ENCODE results near the gene RRP1B. TPM values are rescaled to one million over a fixed set of nuclear protein-coding genes. Genes with fewer than 3 reads are reported as not detected.

RRP1B gene
- total RNA-seq, 1 experiment from 2014 or later = 26.3 TPM

DNA sequence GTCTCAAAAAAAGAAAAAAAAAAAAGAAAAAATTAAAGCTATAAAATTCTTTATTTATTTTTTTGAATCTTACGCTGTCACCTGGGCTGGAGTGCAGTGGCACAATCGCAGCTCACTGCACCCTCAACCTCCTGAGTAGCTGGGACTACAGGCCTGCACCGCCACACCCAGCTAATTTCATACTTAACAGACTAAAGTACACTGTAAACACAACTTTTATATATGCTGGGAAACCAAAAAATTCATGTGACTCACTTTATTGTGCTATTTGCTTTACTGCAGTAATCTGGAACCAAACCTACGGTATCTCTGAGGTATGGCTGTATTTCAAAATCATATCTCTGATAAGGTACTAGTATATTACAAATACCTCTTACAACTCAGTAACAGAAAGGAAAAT lies 40.4 kb upstream of the RRP1B start:
- BruUV-seq (replicated peaks) = no TSS peak
- DNase-seq = peak in 1 of 2 experiments; percentile 50
- H3F3A ChIP-seq (ENCODE audit: insufficient read depth, low read depth) = no peaks in the 10 kb centered on the region
- no peaks in the 10 kb centered on the region for H3K27me3 ChIP-seq (ENCODE audit: insufficient read depth, low read depth)
- CTCF ChIA-PET = interaction anchor here (0.6 kb wide), 1 partner anchor 22 kb away, joined by 8 read pairs; no protein-coding TSS in a partner anchor
- TF ChIP-seq, protein P1, sequence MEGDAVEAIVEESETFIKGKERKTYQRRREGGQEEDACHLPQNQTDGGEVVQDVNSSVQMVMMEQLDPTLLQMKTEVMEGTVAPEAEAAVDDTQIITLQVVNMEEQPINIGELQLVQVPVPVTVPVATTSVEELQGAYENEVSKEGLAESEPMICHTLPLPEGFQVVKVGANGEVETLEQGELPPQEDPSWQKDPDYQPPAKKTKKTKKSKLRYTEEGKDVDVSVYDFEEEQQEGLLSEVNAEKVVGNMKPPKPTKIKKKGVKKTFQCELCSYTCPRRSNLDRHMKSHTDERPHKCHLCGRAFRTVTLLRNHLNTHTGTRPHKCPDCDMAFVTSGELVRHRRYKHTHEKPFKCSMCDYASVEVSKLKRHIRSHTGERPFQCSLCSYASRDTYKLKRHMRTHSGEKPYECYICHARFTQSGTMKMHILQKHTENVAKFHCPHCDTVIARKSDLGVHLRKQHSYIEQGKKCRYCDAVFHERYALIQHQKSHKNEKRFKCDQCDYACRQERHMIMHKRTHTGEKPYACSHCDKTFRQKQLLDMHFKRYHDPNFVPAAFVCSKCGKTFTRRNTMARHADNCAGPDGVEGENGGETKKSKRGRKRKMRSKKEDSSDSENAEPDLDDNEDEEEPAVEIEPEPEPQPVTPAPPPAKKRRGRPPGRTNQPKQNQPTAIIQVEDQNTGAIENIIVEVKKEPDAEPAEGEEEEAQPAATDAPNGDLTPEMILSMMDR (conservative IDR thresholded peaks at IDR 0.05) = no peak
- no peak for TF ChIP-seq EZH2 (IDR thresholded peaks at IDR 0.05; ENCODE audit: low read depth)
- H3K4me1 ChIP-seq (replicated peaks; ENCODE audit: insufficient read depth) = no peaks in the 10 kb centered on the region
- intact Hi-C loops (cut with micrococcal nuclease; ENCODE audit: unreplicated experiment) = no loop called here
- H3K9me2 ChIP-seq (ENCODE audit: insufficient read depth) = no peaks in the 10 kb centered on the region
- H3K4me3 ChIP-seq = no peak overlapping the region
- POLR2A ChIA-PET (ENCODE audit: unreplicated experiment) = no interaction called here
- H3K4me2 ChIP-seq = no peak overlapping the region
- H3K79me2 ChIP-seq (ENCODE audit: low read depth) = no peaks in the 10 kb centered on the region
- H3K27ac ChIP-seq = no peak overlapping the region
- H3K36me3 ChIP-seq (ENCODE audit: low read depth) = 0 out of 2 replicates have a peak, but pooled peaks cover 9% of the 10 kb centered on the region
- no peak overlapping the region for H2AFZ ChIP-seq
- H4K20me1 ChIP-seq (ENCODE audit: insufficient read depth) = no peaks in the 10 kb centered on the region
- H3K9me3 ChIP-seq (ENCODE audit: insufficient read depth, low read depth) = no peaks in the 10 kb centered on the region; the same call in 1 of the 2 replicates

DNA sequence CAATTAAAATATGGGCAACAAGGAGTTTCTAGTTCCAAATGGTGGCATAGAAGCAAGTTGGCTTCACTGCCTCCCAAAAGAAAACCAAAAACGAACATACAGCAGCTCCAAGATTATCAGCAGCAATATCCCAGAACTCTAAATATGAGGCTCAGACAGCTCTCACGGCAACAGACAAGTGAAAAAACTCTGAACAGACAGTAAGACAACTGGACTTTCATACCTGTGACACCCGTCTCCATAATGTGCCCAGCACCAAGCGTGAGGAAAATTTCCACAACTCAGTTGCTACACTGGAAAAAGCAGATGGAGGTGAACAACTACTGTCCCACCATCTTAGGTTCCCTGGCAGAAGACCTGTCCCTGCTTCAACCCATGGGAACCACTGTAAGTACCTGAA lies 40.0 kb upstream of the RRP1B start:
- Histone ChIP-seq H3F3A (ENCODE audit: insufficient read depth, low read depth) (no peaks in the 10 kb centered on the region), H3K27ac (no peak overlapping the region), H3K9me3 (ENCODE audit: insufficient read depth, low read depth) (no peaks in the 10 kb centered on the region; the same call in 1 of the 2 replicates), H3K27me3 (ENCODE audit: insufficient read depth, low read depth) (no peaks in the 10 kb centered on the region), H3K79me2 (ENCODE audit: low read depth) (no peaks in the 10 kb centered on the region), H2AFZ (no peak overlapping the region), H3K4me3 (no peak overlapping the region), H3K36me3 (ENCODE audit: low read depth) (0 out of 2 replicates have a peak, but pooled peaks cover 9% of the 10 kb centered on the region), H3K4me2 (no peak overlapping the region), H3K9me2 (ENCODE audit: insufficient read depth) (no peaks in the 10 kb centered on the region), H4K20me1 (ENCODE audit: insufficient read depth) (no peaks in the 10 kb centered on the region), H3K4me1 (replicated peaks; ENCODE audit: insufficient read depth) (no peaks in the 10 kb centered on the region)
- ChIA-PET POLR2A (ENCODE audit: unreplicated experiment) (no interaction called here), CTCF (interaction anchor here (0.6 kb wide), 1 partner anchor 22 kb away, joined by 8 read pairs; no protein-coding TSS in a partner anchor)
- no peak for DNase-seq
- TF ChIP-seq, protein P1 (conservative IDR thresholded peaks at IDR 0.05) = no peak
- TF ChIP-seq EZH2 (IDR thresholded peaks at IDR 0.05; ENCODE audit: low read depth) = no peak
- no TSS peak for BruUV-seq (replicated peaks)
- intact Hi-C loops (cut with micrococcal nuclease; ENCODE audit: unreplicated experiment) = no loop called here

DNA sequence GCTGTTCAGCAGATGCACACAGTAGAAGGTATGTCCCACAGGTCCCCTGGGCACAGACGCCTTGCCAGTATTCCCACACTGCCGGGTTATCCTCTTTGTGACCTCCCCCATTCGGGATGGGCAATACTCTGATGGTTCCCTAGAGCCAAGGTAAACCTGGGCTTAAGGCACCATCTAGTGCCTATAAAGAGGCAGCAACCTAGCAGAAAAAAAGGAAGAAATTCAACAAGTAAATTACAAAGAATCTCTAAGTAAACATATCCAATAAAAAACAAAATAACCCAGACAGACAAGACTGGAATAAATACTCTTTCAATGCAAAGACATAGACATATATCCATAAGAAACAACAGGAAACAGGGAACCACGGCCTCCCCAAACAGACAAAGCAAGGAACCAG lies 39.5 kb upstream of the RRP1B start:
- no peak overlapping the region for H2AFZ ChIP-seq
- intact Hi-C loops (cut with micrococcal nuclease; ENCODE audit: unreplicated experiment) = no loop called here
- ChIA-PET POLR2A (ENCODE audit: unreplicated experiment) (no interaction called here), CTCF (no interaction called here)
- DNase-seq = no peak
- no peaks in the 10 kb centered on the region for H4K20me1 ChIP-seq (ENCODE audit: insufficient read depth)
- no peaks in the 10 kb centered on the region for H3K9me2 ChIP-seq (ENCODE audit: insufficient read depth)
- TF ChIP-seq, protein P1 (conservative IDR thresholded peaks at IDR 0.05) = peak; percentile 25; the same call in 1 of the 2 replicates
- TF ChIP-seq EZH2 (IDR thresholded peaks at IDR 0.05; ENCODE audit: low read depth) = no peak
- H3K36me3 ChIP-seq (ENCODE audit: low read depth) = 0 out of 2 replicates have a peak, but pooled peaks cover 9% of the 10 kb centered on the region
- no TSS peak for BruUV-seq (replicated peaks)
- H3K9me3 ChIP-seq (ENCODE audit: insufficient read depth, low read depth) = no peaks in the 10 kb centered on the region; the same call in 1 of the 2 replicates
- no peak overlapping the region for H3K4me3 ChIP-seq
- no peaks in the 10 kb centered on the region for H3K27me3 ChIP-seq (ENCODE audit: insufficient read depth, low read depth)
- no peaks in the 10 kb centered on the region for H3K79me2 ChIP-seq (ENCODE audit: low read depth)
- H3K4me1 ChIP-seq (replicated peaks; ENCODE audit: insufficient read depth) = no peaks in the 10 kb centered on the region
- H3K4me2 ChIP-seq = no peak overlapping the region
- H3K27ac ChIP-seq = no peak overlapping the region
- no peaks in the 10 kb centered on the region for H3F3A ChIP-seq (ENCODE audit: insufficient read depth, low read depth)
